ENCODE measurements around the gene ATAD2B.
A peak's percentile ranks its signal among the peaks of the same experiment; 100 is the strongest.

Gene ATAD2B

DNA sequence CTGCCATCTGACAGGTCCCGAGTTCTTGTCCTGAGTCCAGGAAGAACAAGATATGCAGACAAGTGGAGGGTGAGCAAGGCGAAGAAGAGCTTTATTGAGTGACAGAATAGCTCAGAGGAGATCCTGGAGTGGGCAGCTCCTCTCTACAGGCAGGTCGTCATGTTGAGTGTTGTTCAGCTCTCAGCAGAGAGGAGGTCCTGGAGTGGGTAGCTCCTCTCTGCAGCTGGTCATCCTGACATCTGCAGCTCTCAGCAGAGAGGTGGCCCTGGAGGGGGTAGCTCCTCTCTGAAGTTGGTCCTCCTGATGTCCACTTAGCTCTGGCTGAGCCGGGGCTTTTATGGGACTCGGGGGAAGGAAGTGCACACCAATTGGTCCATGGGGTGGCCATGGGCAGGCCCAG, 90.4 kb downstream of the ATAD2B start:
- no peak for FAIRE-seq

DNA sequence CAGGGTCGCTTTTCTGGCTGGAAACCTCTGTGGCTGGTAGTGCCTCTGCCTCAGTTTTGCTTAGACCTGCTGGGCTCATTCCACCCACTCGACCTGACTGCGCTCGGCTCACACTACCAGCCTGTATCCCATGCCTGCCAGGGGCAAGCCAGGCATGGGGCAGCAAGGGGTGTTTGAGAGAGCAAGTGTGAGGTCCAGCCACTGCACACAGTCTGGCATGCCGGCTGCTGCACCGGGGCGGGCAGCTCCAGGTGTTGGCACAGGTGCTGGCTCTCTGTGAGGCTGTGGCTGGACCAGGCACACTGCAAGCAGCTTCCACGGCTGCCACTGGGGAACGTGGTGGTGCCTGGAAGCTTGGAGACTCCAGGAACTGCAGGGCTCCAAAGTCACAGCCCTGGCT, 90.9 kb downstream of the ATAD2B start:
- no peak for FAIRE-seq

DNA sequence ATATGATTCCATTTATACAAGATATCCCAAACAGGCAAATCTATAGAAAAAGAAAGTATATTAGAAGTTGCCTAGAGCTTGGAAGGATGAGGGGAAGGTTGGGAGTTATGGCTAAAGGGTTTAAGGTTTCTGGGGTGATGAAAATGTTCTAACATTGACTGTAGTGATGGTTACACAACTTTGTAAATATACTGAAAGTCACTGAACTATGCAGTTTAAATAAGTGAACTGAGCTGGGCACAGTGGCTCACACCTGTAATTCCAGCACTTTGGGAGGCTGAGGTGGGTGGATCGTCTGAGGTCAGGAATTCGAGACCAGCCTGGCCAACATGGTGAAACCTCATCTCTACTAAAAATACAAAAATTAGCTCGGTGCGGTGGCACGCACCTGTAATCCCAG, 91.5 kb downstream of the ATAD2B start:
- FAIRE-seq = no peak

DNA sequence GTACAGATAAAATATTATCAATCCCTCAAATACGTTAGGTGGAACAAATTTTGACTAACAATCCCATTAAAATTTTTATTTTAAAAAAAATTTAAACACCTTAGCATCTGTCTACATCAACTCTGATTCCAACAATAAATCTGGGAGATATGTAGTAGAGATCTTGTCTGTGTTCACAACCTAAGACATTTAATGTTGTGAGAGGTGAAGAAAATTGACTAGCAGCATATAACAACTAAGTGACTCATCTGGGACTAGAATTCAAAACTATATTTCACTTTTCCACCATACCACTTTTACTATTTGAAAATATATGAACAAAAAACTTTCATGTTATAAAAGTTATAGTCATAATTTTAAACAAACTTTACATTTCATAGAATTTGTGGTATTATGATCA, 97.9 kb downstream of the ATAD2B start:
- peak; percentile 52 for FAIRE-seq

GRCh38 chr2:23828256-23828980, 98.5 kb downstream of the ATAD2B start:
- no peak for FAIRE-seq

- FAIRE-seq = no peak
Observed at GRCh38 chr2:23827287-23827686, 99.6 kb downstream of the ATAD2B start.

DNA sequence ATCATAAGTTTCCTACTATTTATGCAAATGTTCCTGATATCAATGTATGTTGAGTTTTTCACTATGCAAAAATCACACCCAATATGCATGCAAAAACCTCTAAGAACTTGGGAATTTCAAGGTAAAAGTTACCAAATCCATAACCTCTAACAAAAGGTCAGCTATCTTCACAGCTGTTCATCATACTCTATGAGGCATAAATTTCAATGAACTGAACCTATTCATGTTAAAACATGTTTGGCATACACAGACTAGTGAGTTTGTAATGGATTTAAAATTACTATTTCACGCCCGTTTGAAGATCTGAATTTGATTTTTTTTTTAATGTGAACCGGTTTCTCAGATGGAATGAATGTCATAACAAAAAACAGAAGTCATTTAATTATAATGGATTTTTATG, 100.2 kb downstream of the ATAD2B start:
- FAIRE-seq = no peak

DNA sequence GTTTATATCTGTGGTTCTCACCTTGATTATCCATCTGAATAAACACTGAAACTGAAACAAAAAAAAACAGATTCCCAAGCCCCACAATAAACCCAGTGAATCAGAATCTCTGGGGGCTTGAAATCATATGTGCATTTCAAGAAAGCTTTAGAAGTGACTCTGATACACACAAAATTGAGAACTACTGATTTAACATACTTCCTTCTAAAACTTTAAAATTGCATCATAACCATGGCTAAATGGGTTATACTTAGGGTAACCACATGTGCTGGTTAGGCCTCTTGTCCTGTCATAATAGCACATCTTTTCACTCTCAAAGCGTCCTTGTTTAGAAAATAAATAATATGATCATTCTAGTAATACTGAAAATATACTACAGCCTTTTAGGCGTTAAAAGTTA, 100.9 kb downstream of the ATAD2B start:
- FAIRE-seq = no peak

DNA sequence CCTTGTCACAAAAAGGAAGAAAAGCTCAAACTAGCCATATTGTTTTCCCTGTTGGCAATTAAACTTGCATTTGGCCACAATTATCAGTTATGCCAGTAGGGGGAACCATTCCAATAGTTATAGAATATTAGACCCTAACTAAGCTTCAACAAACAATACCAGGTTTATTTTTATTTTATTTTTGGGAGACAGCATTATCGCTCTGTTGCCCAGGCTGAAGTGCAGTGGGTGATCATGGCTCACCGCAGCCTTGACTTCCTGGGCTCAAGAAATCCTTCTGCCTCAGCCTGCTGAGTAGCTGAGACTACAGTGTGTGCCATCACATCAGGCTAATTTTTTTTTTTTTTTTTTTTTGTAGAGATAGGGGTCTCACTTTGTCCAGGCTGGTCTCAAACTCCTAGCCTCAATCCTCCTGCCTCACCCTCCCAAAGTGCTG, 102.1 kb downstream of the ATAD2B start:
- peak; percentile 92 for FAIRE-seq

- no peak for FAIRE-seq
Observed at GRCh38 chr2:23823863-23824262, 103.1 kb downstream of the ATAD2B start.

- FAIRE-seq = no peak
Observed at GRCh38 chr2:23814963-23815362, 112.0 kb downstream of the ATAD2B start.

- FAIRE-seq = no peak
Observed at GRCh38 chr2:23813438-23813837, 113.5 kb downstream of the ATAD2B start.

GRCh38 chr2:23809150-23809549, 117.8 kb downstream of the ATAD2B start:
- FAIRE-seq = no peak

GRCh38 chr2:23806665-23807249, 120.2 kb downstream of the ATAD2B start:
- no peak for FAIRE-seq

- no peak for FAIRE-seq
Observed at GRCh38 chr2:23806201-23806600, 120.7 kb downstream of the ATAD2B start.

- no peak for FAIRE-seq
Observed at GRCh38 chr2:23803965-23804542, 122.9 kb downstream of the ATAD2B start.

- FAIRE-seq = no peak
Observed at GRCh38 chr2:23803264-23803964, 123.5 kb downstream of the ATAD2B start.

DNA sequence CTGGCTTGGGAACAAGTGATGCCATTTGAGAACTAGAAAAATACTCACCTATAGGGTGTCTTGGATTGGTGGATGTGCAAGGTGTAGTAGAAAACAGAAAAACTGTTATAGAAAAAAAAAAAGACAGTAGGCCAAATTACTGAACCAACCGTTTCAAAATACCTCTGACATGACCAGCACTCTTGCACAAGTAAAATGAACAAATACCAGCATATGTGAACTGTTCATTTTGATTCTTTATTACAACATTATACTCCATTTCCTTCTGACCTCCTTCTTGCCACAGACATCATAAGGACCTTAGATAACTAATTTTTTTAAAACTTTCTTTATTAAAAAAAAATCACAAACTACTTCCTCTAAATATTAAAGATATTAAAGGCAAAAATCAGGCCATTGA, 125.5 kb downstream of the ATAD2B start:
- no peak for FAIRE-seq

DNA sequence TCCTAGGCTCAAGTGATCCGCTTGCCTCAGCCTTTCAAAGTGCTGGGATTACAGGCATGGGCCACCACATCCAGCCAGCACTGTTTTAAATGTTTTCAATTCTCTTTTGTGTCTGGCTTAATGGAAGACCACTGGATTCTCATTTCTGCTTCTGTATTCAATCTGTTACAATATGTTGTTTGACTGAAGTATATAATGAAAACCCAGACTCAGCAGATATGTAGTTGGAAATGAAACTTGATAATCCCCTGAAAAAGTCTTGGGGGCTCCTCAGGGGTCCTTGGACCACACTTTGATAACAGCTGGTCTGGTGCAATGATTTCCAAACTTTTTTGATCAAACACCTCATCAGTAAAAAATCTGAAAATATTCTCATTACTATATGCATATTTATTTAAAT, 132.7 kb downstream of the ATAD2B start:
- FAIRE-seq = no peak

- FAIRE-seq = no peak
Observed at GRCh38 chr2:23793476-23793875, 133.4 kb downstream of the ATAD2B start.

GRCh38 chr2:23791030-23791429, 135.9 kb downstream of the ATAD2B start:
- FAIRE-seq = no peak

DNA sequence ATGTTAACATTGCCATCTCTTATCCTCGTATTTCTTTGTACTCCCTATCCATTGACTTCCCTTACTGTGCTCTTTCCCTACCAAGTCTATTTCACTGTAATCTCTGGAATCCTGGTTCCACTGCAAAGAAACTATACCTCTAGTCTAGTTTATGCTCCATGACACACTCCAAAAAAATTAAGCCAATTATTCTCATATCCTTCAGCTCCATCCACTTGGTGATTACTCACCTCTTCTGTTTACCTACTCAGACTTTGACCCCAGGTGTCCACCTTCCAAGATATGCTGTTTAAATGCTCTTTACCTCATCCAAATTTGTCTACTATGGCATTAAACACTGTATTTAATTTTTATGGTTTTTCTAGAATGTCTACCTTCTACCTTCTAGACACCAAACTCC, 137.9 kb downstream of the ATAD2B start:
- FAIRE-seq = no peak

DNA sequence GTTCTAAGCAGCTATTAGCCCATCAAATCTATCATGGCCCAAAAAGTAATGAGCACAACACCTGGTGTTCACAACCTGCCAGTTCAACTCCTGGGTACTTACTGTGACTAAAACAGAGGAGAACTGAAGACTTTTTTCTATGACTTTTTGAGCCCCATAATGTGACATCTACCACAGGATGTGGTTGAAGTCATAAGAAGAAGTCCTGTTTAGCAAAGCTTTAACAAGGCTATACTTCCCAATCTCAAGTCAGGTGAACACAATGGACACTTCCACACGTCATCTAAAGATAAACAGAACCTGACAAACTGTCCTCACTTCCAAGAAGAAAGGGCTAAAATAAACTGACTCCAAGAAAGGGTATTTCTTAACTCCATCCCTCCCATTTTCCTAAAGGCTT, 138.8 kb downstream of the ATAD2B start:
- no peak for FAIRE-seq

DNA sequence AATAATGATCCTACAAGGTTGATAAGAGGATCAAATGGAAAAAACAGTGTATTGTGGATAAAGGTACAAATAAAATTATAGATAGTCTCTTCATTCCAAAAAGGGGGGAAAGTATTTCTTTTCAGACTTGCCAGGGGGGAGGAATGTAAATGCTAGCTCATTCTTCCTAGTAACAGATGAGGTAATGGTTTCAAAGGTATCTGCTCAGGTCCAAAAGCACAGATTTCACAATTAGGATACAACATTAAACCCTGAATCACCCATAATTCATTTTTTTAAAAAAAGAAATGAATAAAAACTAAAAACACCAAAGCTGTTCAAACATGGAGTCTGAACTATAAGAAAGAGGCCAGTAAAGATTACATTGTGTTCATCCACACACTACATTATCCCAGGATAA, 142.0 kb downstream of the ATAD2B start:
- FAIRE-seq = no peak

Measured in A204.1 (cell line).